Effector memory CD8-positive, alpha-beta T cell (primary cell): ENCODE results near the gene TSKS.
A peak's percentile ranks its signal among the peaks of the same experiment; 100 is the strongest.

Source experiments
- ATAC-seq: fragments of 150-1000 bp; cut with Tn5 transposase; replicated peaks from 2 replicates; pipeline ENCODE4 v1.10.0; 2021; ENCODE audit warnings: mild to moderate bottlenecking, moderate library complexity
- DNase-seq, 3 experiments: peaks; one replicate each; pipeline ENCODE4 v3.0.0; 2021
- H3K27ac Mint-ChIP-seq, 2 donors: one replicate each; pipeline ENCODE4 v1.8.0; 2022; ENCODE audit warnings: mild to moderate bottlenecking in 2 of 2, mixed read lengths in 2 of 2, moderate library complexity in 2 of 2
- H3K27me3 Mint-ChIP-seq, 2 donors: one replicate each; pipeline ENCODE4 v1.8.0; 2022; ENCODE audit warnings: mixed read lengths in 2 of 2
- H3K36me3 Mint-ChIP-seq: one replicate; pipeline ENCODE4 v1.8.0; 2022; ENCODE audit warnings: mild to moderate bottlenecking, moderate library complexity, mixed read lengths; ENCODE audit not compliant: insufficient read depth
- H3K4me1 Mint-ChIP-seq, 2 donors: one replicate each; pipeline ENCODE4 v1.8.0; 2022; ENCODE audit warnings: low read depth in 2 of 2, mixed read lengths in 2 of 2
- H3K4me3 Mint-ChIP-seq, 2 donors: one replicate each; pipeline ENCODE4 v1.8.0; 2022; ENCODE audit warnings: mild to moderate bottlenecking in 2 of 2, mixed read lengths in 2 of 2, moderate library complexity in 2 of 2
- H3K9me3 Mint-ChIP-seq, 2 donors: one replicate each; pipeline ENCODE4 v1.8.0; 2022; ENCODE audit warnings: mixed read lengths in 2 of 2

The TSKS gene

GRCh38 chr19:49802836-49803528 lies 39.9 kb upstream of the TSKS start:
- peaks cover 24% of the 10 kb centered on the region for H3K36me3 Mint-ChIP-seq
- ATAC-seq: no peak
- H3K27ac Mint-ChIP-seq: peak overlapping the region in 1 of 2 donors; percentile 78
- H3K9me3 Mint-ChIP-seq: no peaks in the 10 kb centered on the region
- no peak for DNase-seq
- H3K27me3 Mint-ChIP-seq: no peaks in the 10 kb centered on the region
- no peaks in the 10 kb centered on the region for H3K4me1 Mint-ChIP-seq
- no peak overlapping the region for H3K4me3 Mint-ChIP-seq

- DNase-seq: no peak
- H3K4me1 Mint-ChIP-seq: no peaks in the 10 kb centered on the region
- peaks cover 32% of the 10 kb centered on the region for H3K36me3 Mint-ChIP-seq
- no peak overlapping the region for H3K4me3 Mint-ChIP-seq
- no peaks in the 10 kb centered on the region for H3K9me3 Mint-ChIP-seq
- H3K27me3 Mint-ChIP-seq: no peaks in the 10 kb centered on the region
- H3K27ac Mint-ChIP-seq: peak overlapping the region in 1 of 2 donors; percentile 78
- ATAC-seq: no peak
These were observed 39.0 kb upstream of the TSKS start for GRCh38 chr19:49801966-49802661.

- DNase-seq (no peak), ATAC-seq (no peak)
- no peaks in the 10 kb centered on the region for H3K9me3 Mint-ChIP-seq
- no peak overlapping the region for H3K4me3 Mint-ChIP-seq
- no peaks in the 10 kb centered on the region for H3K27me3 Mint-ChIP-seq
- H3K4me1 Mint-ChIP-seq: no peaks in the 10 kb centered on the region
- peaks cover 39% of the 10 kb centered on the region for H3K36me3 Mint-ChIP-seq
- no peak overlapping the region for H3K27ac Mint-ChIP-seq
These were observed 38.3 kb upstream of the TSKS start for GRCh38 chr19:49801401-49801888.

GRCh38 chr19:49800771-49801170 lies 37.7 kb upstream of the TSKS start:
- H3K36me3 Mint-ChIP-seq: peaks cover 43% of the 10 kb centered on the region
- DNase-seq (no peak), ATAC-seq (no peak)
- H3K4me1 Mint-ChIP-seq: no peaks in the 10 kb centered on the region
- no peaks in the 10 kb centered on the region for H3K9me3 Mint-ChIP-seq
- no peak overlapping the region for H3K4me3 Mint-ChIP-seq
- no peaks in the 10 kb centered on the region for H3K27me3 Mint-ChIP-seq
- no peak overlapping the region for H3K27ac Mint-ChIP-seq

GRCh38 chr19:49799798-49800376 lies 36.8 kb upstream of the TSKS start:
- Mint-ChIP-seq H3K9me3 (no peaks in the 10 kb centered on the region), H3K36me3 (peaks cover 52% of the 10 kb centered on the region), H3K27ac (no peak overlapping the region), H3K27me3 (no peaks in the 10 kb centered on the region), H3K4me1 (no peaks in the 10 kb centered on the region), H3K4me3 (no peak overlapping the region)
- ATAC-seq: no peak
- no peak for DNase-seq

- Mint-ChIP-seq H3K4me3 (no peak overlapping the region), H3K4me1 (no peaks in the 10 kb centered on the region), H3K36me3 (peaks cover 53% of the 10 kb centered on the region), H3K27ac (no peak overlapping the region), H3K9me3 (no peaks in the 10 kb centered on the region), H3K27me3 (no peaks in the 10 kb centered on the region)
- no peak for DNase-seq
- no peak for ATAC-seq
These were observed 36.2 kb upstream of the TSKS start for GRCh38 chr19:49799271-49799797.

- Mint-ChIP-seq H3K9me3 (no peaks in the 10 kb centered on the region), H3K4me1 (no peaks in the 10 kb centered on the region), H3K27me3 (no peaks in the 10 kb centered on the region), H3K36me3 (peaks cover 53% of the 10 kb centered on the region), H3K27ac (no peak overlapping the region), H3K4me3 (no peak overlapping the region)
- no peak for ATAC-seq
- DNase-seq: no peak
These were observed 35.5 kb upstream of the TSKS start for GRCh38 chr19:49798574-49798973.

GRCh38 chr19:49795615-49796014 lies 32.5 kb upstream of the TSKS start:
- ATAC-seq (no peak), DNase-seq (no peak)
- peaks cover 71% of the 10 kb centered on the region for H3K36me3 Mint-ChIP-seq
- peak overlapping the region in 1 of 2 donors; percentile 78 for H3K27ac Mint-ChIP-seq
- H3K4me3 Mint-ChIP-seq: no peak overlapping the region
- H3K4me1 Mint-ChIP-seq: peaks cover 0 to 3% of the 10 kb centered on the region in 2 donors
- no peaks in the 10 kb centered on the region for H3K27me3 Mint-ChIP-seq
- H3K9me3 Mint-ChIP-seq: no peaks in the 10 kb centered on the region

- peaks cover 69% of the 10 kb centered on the region for H3K36me3 Mint-ChIP-seq
- H3K9me3 Mint-ChIP-seq: no peaks in the 10 kb centered on the region
- ATAC-seq (no peak), DNase-seq (no peak)
- H3K4me1 Mint-ChIP-seq: peaks cover 2 to 9% of the 10 kb centered on the region in 2 donors
- H3K27me3 Mint-ChIP-seq: no peaks in the 10 kb centered on the region
- no peak overlapping the region for H3K4me3 Mint-ChIP-seq
- H3K27ac Mint-ChIP-seq: peak overlapping the region in 1 of 2 donors; percentile 39
These were observed 30.4 kb upstream of the TSKS start for GRCh38 chr19:49793561-49793840.

- no peaks in the 10 kb centered on the region for H3K9me3 Mint-ChIP-seq
- H3K36me3 Mint-ChIP-seq: peaks cover 69% of the 10 kb centered on the region
- DNase-seq (no peak), ATAC-seq (no peak)
- no peak overlapping the region for H3K4me3 Mint-ChIP-seq
- H3K4me1 Mint-ChIP-seq: peaks cover 6 to 12% of the 10 kb centered on the region in 2 donors
- H3K27ac Mint-ChIP-seq: peak overlapping the region; percentile 39 to 67
- H3K27me3 Mint-ChIP-seq: no peaks in the 10 kb centered on the region
These were observed 29.9 kb upstream of the TSKS start for GRCh38 chr19:49792829-49793560.

GRCh38 chr19:49791776-49792445 lies 28.8 kb upstream of the TSKS start:
- Mint-ChIP-seq H3K36me3 (peaks cover 62% of the 10 kb centered on the region), H3K27me3 (no peaks in the 10 kb centered on the region), H3K4me1 (peaks cover 6 to 12% of the 10 kb centered on the region in 2 donors), H3K27ac (peak overlapping the region in 1 of 2 donors; percentile 67), H3K4me3 (no peak overlapping the region), H3K9me3 (no peaks in the 10 kb centered on the region)
- ATAC-seq (no peak), DNase-seq (no peak)

GRCh38 chr19:49790866-49791265 lies 27.8 kb upstream of the TSKS start:
- Mint-ChIP-seq H3K4me1 (peaks cover 11 to 12% of the 10 kb centered on the region in 2 donors), H3K4me3 (no peak overlapping the region), H3K36me3 (peaks cover 59% of the 10 kb centered on the region), H3K27me3 (no peaks in the 10 kb centered on the region), H3K9me3 (no peaks in the 10 kb centered on the region), H3K27ac (peak overlapping the region in 1 of 2 donors; percentile 42)
- ATAC-seq (no peak), DNase-seq (no peak)

GRCh38 chr19:49788857-49789256 lies 25.8 kb upstream of the TSKS start:
- no peak for ATAC-seq
- Mint-ChIP-seq H3K9me3 (no peaks in the 10 kb centered on the region), H3K4me1 (peaks cover 11 to 16% of the 10 kb centered on the region in 2 donors), H3K27ac (no peak overlapping the region), H3K4me3 (no peak overlapping the region), H3K27me3 (no peaks in the 10 kb centered on the region), H3K36me3 (peaks cover 42% of the 10 kb centered on the region)
- DNase-seq: no peak
